Muscle of leg (tissue), 11 donors: ENCODE results near the gene TRPM6. TPM values are rescaled to one million over a fixed set of nuclear protein-coding genes. Genes with fewer than 3 reads are reported as not detected.
A peak's percentile ranks its signal among the peaks of the same experiment; 100 is the strongest.
"Not testable (repeated sequence)": the region's sequence is repeated elsewhere in the genome, so short reads cannot be mapped to it uniquely, and the experiment has no call there.

ENCODE experiments used
- DNase-seq: peaks from one replicate; pipeline ENCODE4 v3.0.0; 2013
- H3K27ac ChIP-seq: one replicate; pipeline ENCODE4 v1.5.1; 2013; ENCODE audit warnings: mild to moderate bottlenecking, low read length, control low read depth
- H3K27me3 ChIP-seq: one replicate; pipeline ENCODE4 v1.6.1; 2013; ENCODE audit warnings: low read length; ENCODE audit not compliant: control insufficient read depth, insufficient read depth
- H3K36me3 ChIP-seq: one replicate; pipeline ENCODE4 v1.6.1; 2013; ENCODE audit warnings: low read length; ENCODE audit not compliant: control insufficient read depth, insufficient read depth
- H3K4me1 ChIP-seq: one replicate; pipeline ENCODE4 v1.6.1; 2013; ENCODE audit warnings: low read length; ENCODE audit not compliant: control insufficient read depth, insufficient read depth
- H3K4me3 ChIP-seq: one replicate; pipeline ENCODE4 v1.5.1; 2013; ENCODE audit warnings: low read length, control low read depth
- H3K9me3 ChIP-seq: replicated peaks from 2 replicates; pipeline ENCODE4 v1.6.1; 2013; ENCODE audit warnings: low read depth, low read length; ENCODE audit not compliant: control insufficient read depth
- WGBS: methylation state at CpG from one replicate; pipeline ENCODE4 v1.1.5; 2013; ENCODE audit warnings: missing lambda C conversion rate; ENCODE audit not compliant: insufficient coverage; 5-methylcytosine and 5-hydroxymethylcytosine counted together
- polyA plus RNA-seq, 8 donors: library from polyadenylated mRNA; unstranded; fragments of 120-200 nt; gene quantifications; one replicate each; pipeline versions ENCODE4 v1.2.1 to v1.2.3, GENCODE V29; 2013; ENCODE audit warnings: inconsistent platforms in 1 of 8, low replicate concordance in 1 of 8; ENCODE audit not compliant: insufficient read length in 8 of 8, insufficient read depth in 1 of 8
- total RNA-seq: library from RNA; stranded (reverse); fragments of 120-200 nt; gene quantifications from one replicate; pipeline ENCODE4 v1.2.4, GENCODE V29; 2013

Gene TRPM6
- total and polyA plus RNA-seq, 9 donors: 0.04 to 0.62 (median 0.08) TPM

DNA sequence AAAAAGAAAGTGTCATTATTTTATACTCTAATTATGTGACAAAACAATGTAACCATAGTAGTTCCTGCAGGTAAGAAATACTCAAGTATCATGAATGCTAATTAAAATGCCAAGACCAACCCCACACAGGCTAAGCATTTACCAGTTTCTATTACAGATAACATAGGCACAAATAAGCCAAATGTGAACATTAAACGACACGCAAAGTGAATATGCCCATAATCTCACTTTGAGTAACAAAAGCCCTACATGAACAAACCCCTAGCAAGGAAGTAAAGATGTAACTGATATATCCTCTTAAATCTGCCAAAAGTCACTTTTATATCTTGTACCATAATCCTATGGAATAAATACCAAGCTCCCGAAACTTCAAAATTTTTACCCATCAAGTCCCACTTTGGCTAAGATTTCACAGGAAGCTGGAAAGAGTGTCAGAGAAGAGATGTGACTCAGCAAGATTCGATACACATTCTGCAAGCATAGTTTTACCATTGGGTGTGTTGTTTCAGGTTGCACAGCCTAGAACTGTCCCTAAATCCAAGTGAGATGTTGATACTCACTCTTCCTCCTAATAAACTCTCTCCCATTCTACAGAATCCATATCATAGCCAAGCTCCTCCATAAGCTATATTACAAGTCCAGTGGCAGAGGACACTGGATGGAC lies 28.8 kb downstream of the TRPM6 start:
- no peak overlapping the region for H3K27ac ChIP-seq
- H3K4me1 ChIP-seq: no peaks in the 10 kb centered on the region
- WGBS: no CpG with 5 or more reads among the region's 4 CpGs
- H3K27me3 ChIP-seq: no peaks in the 10 kb centered on the region
- no peak for DNase-seq
- no peaks in the 10 kb centered on the region for H3K9me3 ChIP-seq
- no peak overlapping the region for H3K4me3 ChIP-seq
- H3K36me3 ChIP-seq: no peaks in the 10 kb centered on the region

DNA sequence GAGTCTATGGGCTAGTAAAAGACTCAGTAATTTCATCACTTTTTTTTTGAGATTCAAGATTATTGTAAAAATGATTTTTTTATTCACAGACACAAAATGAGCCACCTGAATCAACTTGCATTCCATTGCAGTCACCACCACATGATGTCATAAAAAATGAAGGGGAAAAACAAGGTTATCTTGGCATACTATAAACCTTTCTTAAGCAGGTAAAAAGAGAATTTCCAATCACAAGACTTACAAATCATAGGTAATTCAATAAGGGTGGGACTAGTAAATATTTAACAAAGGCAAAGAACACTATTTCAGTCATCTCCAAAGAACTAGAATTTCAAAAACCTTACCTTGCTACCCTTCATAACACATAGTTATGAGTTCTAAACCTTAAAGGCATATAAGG lies 30.7 kb downstream of the TRPM6 start:
- no peak overlapping the region for H3K27ac ChIP-seq
- H3K4me1 ChIP-seq: no peaks in the 10 kb centered on the region
- no peaks in the 10 kb centered on the region for H3K27me3 ChIP-seq
- no peak for DNase-seq
- H3K9me3 ChIP-seq: no peaks in the 10 kb centered on the region
- no peaks in the 10 kb centered on the region for H3K36me3 ChIP-seq
- H3K4me3 ChIP-seq: no peak overlapping the region

DNA sequence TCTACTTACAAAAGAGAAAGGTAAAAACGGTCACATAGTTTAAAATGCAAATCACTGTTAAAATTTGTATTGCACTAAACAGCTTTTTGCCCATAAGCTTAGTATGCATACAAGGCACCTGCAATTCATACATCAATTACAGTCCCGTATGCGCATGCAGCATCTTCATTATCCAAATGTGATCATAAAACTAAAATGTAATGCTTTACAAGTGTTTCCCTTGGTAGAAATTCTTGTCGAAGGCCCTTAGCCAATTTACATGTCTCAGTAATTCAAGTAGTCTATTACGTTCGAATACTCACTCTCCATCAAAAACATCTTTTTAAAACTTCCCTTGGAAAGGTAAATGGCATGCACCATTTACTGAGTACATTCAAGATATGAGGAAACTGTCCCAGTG lies 32.6 kb downstream of the TRPM6 start:
- Histone ChIP-seq H3K4me3 (no peak overlapping the region), H3K27me3 (no peaks in the 10 kb centered on the region), H3K36me3 (no peaks in the 10 kb centered on the region), H3K27ac (no peak overlapping the region), H3K4me1 (no peaks in the 10 kb centered on the region), H3K9me3 (no peaks in the 10 kb centered on the region)
- no peak for DNase-seq
- 80% methylated on average over 1 of the region's 6 CpGs for WGBS

DNA sequence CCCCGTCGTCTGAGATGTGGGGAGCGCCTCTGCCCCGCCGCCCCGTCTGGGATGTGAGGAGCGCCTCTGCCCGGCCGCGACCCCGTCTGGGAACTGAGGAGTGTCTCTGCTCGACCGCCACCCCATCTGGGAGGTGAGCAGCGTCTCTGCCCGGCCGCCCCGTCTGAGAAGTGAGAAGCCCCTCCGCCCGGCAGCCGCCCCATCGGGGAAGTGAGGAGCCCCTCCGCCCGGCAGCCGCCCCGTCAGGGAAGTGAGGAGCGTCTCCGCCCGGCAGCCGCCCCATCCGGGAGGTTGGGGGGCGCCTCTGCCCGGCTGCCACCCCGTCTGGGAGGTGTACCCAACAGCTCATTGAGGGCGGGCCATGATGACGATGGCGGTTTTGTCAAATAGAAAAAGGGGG lies 34.7 kb downstream of the TRPM6 start:
- H3K36me3 ChIP-seq, DNase-seq, H3K4me1 ChIP-seq, H3K27ac ChIP-seq, H3K9me3 ChIP-seq, H3K4me3 ChIP-seq, H3K27me3 ChIP-seq: not testable (repeated sequence)
- 92% methylated on average over 24 of the region's 36 CpGs for WGBS

DNA sequence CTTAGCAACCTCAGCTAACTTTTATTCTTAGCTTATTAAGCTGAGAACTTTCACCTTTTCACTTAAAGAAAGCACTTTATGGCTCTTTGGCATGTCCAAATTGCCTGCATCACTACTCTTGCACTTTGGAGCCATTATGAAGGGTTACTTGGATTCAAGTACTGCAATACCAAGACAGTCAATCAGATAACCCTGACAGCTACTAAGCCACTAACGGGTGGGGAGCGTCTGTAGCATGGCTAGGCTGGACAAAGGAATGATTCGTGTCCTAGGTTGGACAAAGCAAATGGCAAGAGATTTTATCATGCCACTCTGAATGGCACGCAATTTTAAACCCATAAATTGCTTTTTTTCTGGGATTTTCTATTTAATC lies 39.6 kb downstream of the TRPM6 start:
- Histone ChIP-seq H3K27ac (no peak overlapping the region), H3K9me3 (peaks cover 2% of the 10 kb centered on the region)
- WGBS: 0% methylated on average over 1 of the region's 4 CpGs

DNA sequence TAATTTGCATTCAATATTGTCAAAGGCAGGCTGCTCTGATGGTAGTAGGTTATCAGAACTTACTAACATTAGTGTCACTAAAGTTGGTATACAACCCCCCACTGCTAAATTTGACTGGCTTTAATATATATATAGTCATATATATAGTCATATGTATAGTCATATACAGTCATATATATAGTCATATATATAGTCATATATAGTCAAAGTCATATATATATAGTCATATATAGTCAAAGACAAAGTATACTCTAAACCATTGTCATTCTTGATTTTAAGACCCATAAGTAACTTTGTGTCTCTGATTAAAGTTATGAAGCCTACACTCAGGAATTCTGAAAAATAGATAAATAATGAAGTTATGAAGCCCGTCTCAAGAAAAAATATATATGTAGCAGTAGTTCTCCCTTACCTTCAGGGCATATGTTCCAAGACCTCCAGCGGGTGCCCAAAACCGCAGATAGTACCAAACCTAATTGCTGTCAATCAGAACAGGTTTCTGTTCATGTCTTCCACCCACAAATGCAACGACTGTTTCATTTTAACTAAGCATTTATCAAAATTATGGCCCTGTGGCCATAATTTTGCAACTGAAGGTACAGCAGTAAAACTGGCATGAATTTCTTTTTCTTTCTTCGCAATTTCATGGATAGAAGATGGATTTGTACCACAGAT lies 40.1 kb downstream of the TRPM6 start:
- no peaks in the 10 kb centered on the region for H3K4me1 ChIP-seq

More for the DNA sequence above, 39.6 kb downstream of the TRPM6 start:
- no peaks in the 10 kb centered on the region for H3K36me3 ChIP-seq
- H3K4me3 ChIP-seq: no peak overlapping the region
- H3K4me1 ChIP-seq: no peaks in the 10 kb centered on the region
- no peaks in the 10 kb centered on the region for H3K27me3 ChIP-seq
- DNase-seq: no peak

DNA sequence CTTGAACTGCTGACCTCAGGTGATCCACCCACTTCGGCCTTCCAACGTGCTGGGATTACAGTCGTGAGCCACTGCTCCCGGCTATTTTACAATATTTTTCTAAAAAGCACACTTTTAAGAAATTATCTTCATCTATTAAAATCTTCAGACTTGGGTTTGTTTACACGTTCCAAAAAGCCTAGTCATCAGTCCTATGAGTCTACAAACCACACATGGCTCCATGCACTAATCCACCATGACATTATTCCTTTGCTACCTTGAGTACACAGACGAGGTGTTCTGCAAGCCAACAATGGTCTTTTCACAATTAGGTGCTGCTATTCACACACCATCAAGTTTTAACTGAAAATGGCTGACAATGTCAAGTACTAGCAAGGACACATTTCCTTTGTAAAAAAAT lies 41.0 kb downstream of the TRPM6 start:
- H3K4me3 ChIP-seq: no peak overlapping the region
- no peaks in the 10 kb centered on the region for H3K4me1 ChIP-seq
- no peak for DNase-seq
- H3K36me3 ChIP-seq: no peaks in the 10 kb centered on the region
- WGBS: 83% methylated on average over 6 of the region's 6 CpGs
- peaks cover 2% of the 10 kb centered on the region for H3K9me3 ChIP-seq
- H3K27me3 ChIP-seq: no peaks in the 10 kb centered on the region
- no peak overlapping the region for H3K27ac ChIP-seq

More for the DNA sequence above, 40.1 kb downstream of the TRPM6 start:
- Histone ChIP-seq H3K9me3 (peaks cover 2% of the 10 kb centered on the region), H3K27ac (no peak overlapping the region), H3K36me3 (no peaks in the 10 kb centered on the region), H3K4me3 (no peak overlapping the region), H3K27me3 (no peaks in the 10 kb centered on the region)
- 49% methylated on average over 2 of the region's 5 CpGs for WGBS
- no peak for DNase-seq

DNA sequence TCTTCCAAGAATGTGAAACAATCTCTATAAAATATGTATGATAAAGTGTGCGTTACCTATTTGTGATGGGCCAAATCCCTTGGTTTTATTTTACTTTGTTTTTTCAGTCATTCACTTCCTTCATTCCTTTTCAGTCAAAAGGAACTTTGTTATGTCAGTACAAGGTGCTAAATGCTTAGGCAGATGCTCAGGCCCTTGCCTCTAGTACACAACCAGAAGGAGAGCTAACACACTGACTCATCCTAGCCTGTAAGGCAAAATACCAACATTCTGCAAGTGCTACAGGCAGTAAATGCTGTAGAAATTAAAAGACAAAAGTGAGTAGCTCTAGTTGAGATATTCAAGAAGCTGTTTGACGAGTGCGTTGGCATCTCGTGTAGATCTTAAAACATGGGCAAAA lies 49.4 kb downstream of the TRPM6 start:
- H3K27me3 ChIP-seq: no peaks in the 10 kb centered on the region
- no peaks in the 10 kb centered on the region for H3K9me3 ChIP-seq
- H3K4me1 ChIP-seq: no peaks in the 10 kb centered on the region
- H3K36me3 ChIP-seq: no peaks in the 10 kb centered on the region
- WGBS: 89% methylated on average over 3 of the region's 4 CpGs
- H3K27ac ChIP-seq: no peak overlapping the region
- DNase-seq: no peak
- H3K4me3 ChIP-seq: no peak overlapping the region

DNA sequence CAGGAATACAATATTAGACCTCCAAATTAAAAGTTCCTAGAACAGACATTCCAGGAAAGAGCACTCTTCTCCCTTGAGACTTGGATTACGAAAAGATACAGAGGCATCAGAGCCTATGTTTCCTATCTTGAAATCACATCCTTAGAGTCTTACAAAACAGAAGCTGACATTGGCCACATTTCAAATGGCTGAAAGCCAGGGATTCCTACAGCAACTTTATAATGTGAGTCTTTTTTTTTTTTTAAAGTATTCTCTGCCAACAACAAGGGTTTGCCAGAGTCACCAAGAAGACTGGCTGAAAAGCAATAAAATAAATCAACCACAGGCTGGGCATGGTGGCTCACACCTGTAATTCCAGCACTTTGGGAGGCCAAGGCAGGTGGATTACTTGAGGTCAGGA lies 63.1 kb downstream of the TRPM6 start:
- DNase-seq: peak; percentile 79

DNA sequence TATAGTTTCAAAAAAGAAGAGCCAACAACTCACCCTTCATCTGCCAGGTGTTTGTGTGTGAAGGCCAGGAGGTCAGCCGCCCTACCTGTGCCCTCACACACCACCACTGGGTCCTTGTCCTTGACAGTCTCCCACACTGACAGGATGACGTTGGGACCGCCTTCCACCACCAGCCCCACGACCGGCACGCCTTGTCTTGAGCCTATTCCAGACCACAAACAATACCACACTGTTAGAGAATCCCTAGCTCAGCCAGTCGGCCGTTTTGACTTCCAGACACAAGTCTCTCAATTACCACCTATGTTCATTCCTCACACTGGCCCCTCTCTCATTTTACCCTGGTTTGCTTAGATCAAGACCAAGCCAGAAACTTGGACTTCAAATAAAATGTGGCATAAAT lies 66.1 kb downstream of the TRPM6 start:
- Histone ChIP-seq H3K9me3 (no peaks in the 10 kb centered on the region), H3K27me3 (no peaks in the 10 kb centered on the region), H3K4me1 (no peaks in the 10 kb centered on the region), H3K27ac (no peak overlapping the region), H3K4me3 (no peak overlapping the region), H3K36me3 (no peaks in the 10 kb centered on the region)
- no peak for DNase-seq
- 68% methylated on average over 8 of the region's 8 CpGs for WGBS

More for the DNA sequence above, 63.1 kb downstream of the TRPM6 start:
- Histone ChIP-seq H3K4me3 (no peak overlapping the region), H3K27me3 (no peaks in the 10 kb centered on the region), H3K27ac (no peak overlapping the region), H3K36me3 (no peaks in the 10 kb centered on the region), H3K9me3 (no peaks in the 10 kb centered on the region), H3K4me1 (no peaks in the 10 kb centered on the region)
- no CpG with 5 or more reads among the region's 1 CpG for WGBS
